COLO668 (cell line): ENCODE measurements around the gene KCNMA1.
"Not testable (repeated sequence)": the region's sequence is repeated elsewhere in the genome, so short reads cannot be mapped to it uniquely, and the experiment has no call there.

Experiments used
- DNase-seq: peaks from one replicate; lab custom pipeline; 2025; ENCODE audit not compliant: unreplicated experiment; lab: John Stamatoyannopoulos, UW

The KCNMA1 gene

DNA sequence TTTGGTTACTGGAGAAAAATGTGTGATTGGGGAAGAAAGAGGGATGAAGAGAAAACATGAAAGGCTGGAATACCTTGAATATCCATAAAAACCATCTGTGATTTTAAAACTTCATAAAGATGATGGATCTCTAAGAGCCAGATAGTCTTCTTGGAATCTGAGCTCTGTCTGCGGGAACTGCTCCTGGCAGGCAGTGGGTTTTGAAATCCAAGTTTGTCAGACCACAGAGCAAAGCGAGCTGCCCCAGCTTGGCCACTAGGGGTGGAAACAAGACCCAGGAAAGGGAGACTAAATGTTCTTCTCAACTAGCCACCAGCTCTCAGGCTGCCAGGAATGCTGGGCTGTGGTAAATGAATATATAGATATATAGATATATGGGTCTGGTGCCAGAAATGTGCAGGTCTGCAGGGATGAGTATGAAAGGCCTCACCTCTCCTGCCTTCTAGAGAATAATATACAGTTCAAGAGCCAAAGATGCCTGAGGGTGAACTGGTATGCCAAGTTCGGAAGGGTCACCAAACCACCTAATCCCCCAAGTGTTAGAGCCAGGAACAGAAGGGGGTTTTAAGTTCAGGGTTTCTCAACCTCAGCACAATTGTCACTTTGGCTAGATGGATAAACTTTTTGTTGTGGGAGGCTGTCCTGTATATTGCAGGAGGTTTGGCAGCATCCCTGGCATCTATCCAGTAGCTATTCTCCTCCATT lies 208.8 kb downstream of the KCNMA1 start:
- peak; percentile 13 for DNase-seq

DNA sequence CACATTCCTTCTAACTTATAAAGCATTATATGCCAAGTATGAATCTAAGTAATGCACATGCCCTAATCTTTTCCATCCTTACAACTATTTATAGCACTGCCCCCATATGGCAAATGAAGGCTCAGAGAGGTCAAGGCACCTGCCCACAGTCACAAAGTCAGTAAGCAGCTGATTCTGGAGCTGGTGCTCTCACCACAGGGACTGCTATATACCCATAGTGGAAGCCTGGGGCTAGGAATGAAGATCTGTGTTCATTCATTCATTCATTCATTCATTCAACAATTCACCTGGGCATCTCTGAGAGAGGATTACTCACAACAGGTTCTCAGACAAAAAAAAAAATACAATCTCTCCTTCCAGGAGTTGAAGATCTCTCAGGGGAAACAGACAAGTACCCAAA lies 213.4 kb downstream of the KCNMA1 start:
- no peak for DNase-seq

DNA sequence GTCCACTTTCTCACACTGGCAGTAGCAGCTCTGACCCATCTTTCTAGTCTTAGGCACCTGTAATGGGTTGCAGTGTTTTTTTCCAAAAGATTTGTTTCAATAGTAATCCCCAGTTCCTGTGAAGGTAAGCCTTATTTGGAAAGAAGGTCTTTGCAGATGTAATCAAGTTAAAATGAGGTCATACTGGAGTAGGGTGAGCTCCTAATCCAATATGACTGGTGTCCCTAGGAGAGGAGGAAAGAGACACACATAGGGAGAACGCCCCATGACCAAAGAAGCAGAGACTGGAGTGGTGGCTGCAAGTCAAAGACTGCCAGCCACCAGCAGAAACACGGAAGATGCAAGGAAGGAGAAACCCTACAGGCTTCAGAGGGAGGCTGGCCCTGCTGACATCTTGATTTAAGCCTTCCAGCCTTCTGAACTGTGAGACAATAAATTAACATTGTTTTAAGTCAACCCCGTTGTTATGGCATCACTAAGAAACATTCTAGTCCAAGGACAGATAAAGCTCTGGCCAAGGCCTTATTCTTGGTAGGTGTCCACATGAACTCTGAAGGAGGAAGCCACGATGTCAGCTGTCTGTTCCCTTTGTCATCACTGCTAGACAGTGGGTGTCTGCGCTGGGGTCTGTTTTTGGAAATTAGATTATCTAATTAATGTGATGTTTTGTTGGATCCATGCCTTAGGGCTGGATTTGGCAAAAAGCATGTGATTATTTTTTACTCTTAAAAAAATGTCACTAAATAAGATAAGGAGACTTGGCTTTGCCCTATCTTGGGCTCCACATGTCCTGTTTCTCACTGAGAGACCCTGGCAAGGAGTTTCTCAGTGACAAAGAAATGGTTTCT lies 214.9 kb downstream of the KCNMA1 start:
- DNase-seq: no peak

DNA sequence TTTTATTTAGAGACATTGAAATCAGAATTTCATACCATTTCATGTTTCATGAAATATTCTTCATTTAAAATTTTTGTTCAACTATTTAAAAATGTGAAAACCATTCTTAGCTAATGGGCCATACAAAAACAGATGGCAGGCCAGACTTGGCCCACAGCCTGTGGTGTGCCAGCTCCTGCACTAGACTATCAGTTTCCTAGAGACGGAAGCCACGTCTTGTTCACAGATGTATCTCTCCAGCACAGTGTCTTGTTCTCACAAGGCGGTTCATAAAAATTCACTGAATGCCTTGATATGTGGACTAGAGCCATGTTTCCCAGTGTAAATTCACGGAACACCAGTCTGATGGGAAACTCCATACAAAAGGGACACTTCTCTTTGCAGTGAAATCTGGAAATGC lies 216.0 kb downstream of the KCNMA1 start:
- DNase-seq: no peak

DNA sequence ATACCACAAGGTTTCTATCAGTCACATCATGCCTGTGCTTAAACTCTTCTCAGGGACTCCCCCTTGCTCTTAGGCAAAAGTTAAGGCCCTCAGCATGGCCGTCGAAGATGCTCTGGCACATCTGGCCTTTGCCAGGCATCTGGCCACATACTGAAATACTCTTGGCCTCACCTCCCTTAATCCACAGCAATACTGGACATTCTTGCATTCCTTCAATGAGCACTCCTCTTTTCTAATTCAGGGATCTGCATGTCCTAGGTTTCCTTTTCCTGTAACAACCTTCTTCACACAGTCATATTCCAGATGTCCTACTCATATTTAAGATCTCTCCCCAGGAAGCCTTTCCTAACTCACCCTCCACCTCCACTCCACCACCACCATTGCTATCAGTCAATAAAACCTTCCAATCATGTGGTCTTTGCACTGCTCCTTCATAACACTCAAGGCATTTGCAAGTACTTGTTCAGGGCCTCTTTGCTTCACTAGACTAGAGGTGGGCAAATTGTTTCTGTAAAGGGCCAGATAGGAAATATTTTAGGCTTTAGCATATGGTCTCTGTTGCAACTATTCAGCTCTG lies 216.6 kb downstream of the KCNMA1 start:
- DNase-seq: no peak

DNA sequence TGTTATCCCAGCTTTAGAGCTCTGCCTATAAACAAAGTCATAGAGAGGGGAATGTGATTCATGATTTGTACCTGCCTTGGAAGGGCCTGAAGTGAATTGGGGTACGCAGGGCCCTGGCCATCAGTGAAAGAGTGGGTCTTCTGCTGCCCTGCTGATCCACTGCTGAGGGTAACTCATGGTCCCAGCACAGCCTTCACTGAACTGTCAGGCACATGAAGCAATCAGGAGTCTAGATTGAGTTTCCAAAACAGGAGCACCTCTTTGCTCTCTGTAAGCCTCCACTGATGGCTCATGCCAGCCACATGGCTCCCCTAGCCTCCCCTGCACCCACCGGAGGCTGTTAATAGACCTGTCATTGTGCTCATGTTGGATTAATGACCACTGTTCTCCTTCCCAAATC lies 217.6 kb downstream of the KCNMA1 start:
- DNase-seq: no peak

DNA sequence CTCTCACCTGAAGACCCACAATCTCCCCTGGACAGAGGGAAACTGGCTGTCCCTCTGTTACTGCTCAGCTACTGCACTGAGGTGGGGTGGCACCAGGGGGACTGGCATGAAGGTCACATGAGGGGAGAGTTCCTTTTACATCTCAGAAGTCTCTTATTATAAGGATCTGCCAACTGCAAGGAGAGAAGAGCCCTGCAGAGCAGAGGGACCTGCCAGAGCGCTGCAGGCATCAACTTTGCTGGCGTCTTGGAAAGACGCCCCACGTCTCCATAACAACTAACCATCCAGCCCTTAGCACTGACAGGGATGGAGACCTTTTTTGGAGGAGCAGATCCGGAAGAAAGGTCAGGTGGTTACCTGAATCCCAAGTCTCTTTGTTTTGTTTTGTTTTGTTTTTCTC lies 218.6 kb downstream of the KCNMA1 start:
- no peak for DNase-seq

DNA sequence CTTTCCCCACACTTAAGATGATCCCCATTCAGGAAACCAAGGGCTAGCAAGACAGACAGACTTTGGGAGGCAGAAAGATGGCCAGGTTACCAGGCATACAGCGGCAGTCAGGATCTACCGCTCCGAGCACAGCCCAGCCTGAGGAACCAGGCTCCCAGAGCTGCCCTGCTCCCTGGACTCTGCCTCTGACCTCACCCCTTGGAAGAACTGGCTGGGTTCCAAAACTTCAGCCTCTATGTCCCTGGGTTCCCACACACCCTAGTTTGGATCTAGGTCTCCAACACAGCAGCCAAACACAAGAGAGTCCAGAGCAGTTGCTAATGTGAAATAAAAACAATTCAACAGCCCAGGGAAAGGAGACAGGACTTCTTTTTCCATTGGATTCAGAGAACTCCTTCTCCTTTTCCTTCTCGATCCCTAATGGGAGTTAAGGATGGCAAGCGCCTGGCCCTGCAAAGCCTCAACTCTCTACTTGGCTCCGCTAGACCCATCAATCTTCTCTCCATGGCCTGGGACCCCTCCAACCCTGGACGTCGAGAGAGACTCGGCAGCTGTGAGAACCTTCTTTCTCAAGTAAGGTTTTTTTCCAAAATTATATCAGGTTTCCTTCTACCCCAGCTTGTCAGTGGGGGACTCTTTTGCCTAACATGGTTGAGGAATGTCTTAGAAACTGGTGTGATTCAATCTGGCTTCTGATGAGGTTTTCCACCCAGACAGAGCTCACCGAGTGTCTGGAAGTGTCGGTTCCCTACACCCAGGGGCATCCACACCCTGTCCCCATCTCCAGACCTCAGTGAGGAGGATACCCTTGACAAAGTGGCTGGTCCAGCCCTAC lies 219.6 kb downstream of the KCNMA1 start:
- no peak for DNase-seq

DNA sequence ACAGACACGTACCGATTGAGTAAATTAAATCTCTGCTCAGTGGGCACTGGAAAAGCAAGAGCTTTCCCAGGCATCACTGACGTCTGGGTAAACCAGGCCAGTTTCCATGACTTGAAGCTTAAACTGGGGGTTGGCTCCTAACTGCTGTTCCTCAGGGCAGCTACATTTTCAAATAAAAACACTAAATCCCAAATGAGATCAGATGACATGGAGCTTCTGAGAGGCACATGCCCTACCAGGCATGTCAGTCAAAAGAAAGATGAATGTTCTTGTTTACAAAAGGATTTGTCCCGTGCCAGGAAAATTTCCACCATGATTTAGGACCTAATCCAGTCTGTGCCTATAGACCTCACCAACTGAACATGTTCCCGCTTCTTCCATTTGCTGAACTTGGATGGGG lies 220.2 kb downstream of the KCNMA1 start:
- no peak for DNase-seq

DNA sequence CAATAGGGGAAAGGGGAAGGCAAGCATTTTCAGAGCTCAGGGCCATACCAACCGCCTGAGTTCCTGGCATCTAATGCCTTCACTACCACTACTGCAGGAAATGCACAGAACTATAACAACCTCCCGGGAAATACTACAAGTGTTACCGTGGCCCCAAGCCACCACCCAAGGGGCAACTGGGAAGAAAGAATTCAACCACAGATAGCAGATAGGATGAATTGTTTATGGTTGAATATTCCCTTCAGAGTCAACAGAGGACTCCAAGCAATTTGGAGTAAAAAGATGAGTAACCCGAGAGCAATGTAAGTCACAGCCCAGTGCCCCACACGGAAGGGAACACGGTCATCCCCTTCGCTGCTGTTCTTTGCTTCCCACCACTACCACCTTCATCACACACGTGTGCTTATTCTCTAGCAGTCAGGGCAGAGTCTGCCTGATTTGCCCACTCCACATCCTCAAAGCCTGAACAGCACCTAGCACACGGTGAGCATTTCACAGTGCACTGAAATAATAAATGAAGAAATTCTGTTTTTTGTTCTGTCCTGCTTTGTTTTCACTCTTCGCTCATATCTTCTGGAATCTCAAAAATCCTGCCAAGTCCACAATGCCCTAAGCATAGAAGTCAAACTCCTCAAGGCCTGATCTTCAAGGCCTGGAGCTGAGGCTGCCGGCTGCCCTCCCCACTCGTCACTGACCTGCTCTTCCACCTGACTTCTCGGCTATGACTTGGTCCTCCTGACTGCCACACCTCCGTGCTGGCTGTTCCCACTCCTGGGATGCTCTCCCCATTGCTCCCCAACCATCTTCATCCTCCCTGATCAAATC lies 221.1 kb downstream of the KCNMA1 start:
- DNase-seq: peak; percentile 8

DNA sequence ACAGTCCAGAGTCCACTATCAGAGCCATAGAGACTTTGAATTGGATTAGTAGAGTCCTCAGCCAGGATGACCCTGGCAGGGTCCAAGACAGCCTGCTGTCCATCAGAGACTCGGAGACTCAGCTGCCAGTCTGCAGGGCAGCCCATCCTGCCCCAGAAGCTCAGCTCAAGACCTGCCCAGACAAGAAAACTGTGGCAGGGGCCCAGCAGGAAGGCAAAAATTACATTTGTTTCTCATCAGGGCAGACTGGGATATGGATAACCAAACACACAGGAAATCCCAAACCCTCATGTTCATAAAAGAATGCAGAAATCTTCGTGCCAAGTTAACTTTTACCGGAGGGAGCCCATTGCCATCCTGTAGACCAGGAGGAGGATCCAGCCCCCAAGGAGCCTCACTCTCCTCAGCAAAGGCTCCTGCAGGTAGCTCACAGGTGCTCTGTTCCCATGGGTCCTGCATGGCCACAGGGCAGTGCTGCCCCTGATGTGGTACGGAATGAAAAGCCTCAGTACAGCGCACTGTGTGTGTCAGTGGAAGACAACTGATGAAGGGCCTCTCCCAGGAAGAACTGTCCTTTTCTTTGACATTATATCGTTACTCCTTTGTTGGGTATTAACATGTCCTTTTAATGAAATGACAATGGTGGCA lies 222.2 kb downstream of the KCNMA1 start:
- no peak for DNase-seq

DNA sequence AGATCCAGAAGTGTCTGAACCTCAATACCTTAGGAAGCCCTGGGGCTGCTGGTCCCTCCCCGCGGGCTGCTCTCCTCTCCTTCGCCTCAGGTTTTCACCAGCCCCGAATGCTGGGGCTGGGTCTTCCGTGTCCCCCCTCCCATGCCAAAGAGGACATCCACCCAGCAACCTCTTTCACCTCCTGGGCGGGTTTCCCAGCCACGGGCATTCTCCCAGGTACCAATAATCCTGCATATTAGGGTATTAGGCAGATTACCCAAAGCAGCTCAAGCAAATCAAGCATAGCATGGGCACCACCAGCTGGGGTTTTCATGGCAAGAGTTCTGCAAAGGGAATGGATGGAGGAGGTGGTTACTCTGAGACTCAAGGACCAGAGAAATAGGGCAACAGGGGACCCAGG lies 224.4 kb downstream of the KCNMA1 start:
- no peak for DNase-seq

DNA sequence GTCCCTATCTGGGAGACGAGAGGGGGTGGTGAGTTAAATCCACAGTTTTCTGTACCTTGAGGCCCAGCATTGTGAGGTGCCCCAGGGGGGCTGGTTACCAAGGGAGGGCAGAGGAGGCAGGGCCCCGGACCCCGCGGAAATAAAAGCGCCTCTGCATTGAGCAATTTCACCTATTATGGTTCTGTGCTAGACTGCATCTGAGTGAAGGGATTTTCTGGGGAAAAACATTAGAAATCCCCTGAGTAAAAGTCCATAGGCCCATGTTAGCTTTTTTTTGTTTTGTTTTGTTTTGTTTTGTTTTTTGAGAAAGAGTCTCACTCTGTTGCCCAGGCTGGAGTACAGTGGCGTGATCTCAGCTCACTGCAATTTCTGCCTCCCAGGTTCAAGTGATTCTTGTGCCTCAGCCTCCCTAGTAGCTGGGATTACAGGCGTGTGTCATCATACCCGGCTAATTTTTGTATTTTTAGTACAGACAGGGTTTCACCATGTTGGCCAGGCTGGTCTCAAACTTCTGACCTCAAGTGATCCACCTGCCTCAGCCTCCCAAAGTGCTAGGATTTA lies 225.0 kb downstream of the KCNMA1 start:
- DNase-seq: not testable (repeated sequence)

DNA sequence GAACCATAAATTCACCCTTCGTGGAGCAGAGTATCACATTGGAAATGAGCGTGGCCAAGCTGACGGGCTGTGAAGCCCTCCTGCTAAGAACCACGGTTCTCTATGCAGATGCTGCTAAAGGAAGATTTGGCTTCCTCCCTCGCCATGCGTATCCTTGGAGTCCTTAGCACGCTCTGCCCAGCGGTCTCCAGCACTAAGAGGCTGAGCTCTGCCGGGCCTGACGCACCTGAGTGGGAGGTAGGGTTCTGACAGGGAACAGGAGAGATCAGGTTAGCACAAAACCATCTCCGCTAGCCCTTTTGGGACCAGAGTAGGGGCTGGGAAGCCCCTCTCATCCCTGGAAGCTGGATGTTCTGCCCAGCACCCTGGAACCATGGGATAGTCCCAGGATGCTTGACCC lies 225.8 kb downstream of the KCNMA1 start:
- no peak for DNase-seq

DNA sequence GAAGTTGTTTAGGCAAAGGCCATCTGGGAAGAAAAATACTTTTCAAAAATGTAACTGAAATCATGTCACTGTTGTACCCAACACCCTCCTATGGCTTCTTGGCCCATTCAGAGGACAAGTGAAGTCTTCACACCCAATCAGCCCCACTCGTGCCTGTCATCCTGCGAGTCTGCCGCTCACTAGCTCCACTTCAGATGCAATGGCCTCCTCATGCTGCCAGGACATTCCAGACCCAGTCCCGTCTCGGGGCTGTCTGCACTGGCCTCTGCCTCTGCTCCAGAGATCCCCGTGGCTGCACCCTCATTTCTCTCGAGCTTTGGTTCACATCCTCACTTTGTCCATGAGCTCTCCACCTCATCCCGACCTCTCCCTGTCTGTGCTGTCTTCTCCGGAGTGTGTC lies 227.1 kb downstream of the KCNMA1 start:
- no peak for DNase-seq

DNA sequence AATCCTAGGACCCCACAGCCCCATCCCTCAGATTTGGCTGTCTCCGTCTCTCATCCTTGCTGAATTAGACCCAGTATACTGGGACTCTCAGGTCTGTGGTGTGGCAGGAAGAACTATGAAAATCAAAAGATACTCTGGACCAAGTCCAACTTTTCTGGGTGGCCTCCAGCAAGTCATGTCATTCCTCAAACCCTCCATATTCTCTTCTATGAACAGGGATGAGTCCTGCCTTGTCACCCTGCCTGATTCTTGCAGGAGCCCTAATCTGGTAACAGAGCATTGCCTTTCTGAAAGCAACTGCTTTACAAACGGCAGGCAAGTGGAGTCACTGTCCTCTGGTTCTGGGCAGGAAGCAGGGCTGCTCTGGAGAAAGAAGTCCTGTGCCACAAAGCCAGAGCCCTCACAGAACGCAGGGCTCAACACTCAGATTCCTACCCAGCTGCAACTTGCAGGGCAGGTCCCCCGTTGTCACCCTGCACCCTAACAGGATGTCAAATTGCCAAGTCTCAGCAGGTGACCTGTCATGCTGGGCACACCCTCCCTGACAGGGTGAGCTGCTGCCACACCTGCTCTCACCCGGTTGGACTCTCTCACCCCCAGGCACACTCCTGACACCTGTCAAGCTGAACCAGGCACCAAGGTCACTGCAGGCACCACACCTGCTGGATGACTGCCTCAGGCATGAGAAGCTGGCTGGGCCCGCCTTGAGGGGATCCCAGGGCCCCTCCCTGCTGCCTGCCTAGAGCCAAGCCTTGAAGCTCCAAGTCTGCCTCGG lies 227.7 kb downstream of the KCNMA1 start:
- DNase-seq: peak; percentile 92

DNA sequence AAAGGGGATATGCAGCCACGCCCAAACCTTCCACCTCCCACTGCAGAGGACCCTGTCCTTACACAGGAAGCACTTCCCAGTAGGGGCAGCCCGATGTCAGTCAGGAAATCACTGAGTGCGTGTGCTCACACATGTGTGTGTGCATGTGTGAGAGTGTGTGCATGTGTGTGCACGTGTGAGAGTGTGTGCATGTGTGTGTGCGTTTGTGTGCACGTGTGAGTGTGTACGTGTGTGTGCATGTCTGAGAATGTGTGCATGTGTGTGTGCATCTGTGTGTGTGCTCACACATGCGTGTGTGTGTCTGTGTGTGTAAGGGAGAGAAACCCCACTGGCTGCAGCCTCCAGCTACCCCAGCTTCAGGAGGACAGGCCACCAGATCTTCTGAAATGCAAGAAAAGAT lies 229.3 kb downstream of the KCNMA1 start:
- no peak for DNase-seq

DNA sequence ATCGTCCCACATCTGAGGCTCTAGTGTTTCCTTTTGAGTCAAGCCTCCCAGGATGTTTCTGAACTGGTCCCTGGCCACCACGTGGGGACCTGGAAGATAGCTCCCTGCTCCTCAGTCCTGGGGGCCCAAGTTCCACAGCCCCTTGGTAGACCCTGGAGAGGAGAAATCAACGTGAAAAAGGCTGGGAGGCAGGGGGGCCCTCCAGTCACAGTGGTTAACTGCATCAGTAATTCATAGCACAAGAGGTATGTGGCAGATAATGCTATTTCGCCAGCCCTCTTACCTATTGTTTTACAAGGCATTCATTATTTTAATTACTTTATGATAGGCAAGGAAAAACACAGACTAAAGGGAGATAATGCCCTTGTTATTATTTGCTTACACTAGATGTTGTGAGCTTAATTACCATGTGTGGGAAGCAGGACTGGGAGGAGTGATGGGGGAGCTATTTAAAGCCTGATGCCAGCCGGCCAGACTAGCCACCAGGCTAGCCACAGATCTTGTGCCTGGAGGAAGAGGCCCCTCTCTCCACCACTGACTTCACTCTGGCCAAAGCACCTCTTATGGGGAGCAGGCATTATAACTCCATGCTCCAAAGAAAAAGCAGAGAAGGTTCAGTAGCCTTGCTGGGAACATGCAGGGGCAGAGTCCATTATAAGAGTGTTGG lies 230.7 kb downstream of the KCNMA1 start:
- DNase-seq: no peak
